ENCODE measurements around the gene LAMA3. TPM values are rescaled to one million over a fixed set of nuclear protein-coding genes. Genes with fewer than 3 reads are reported as not detected.

LAMA3 gene
- polyA plus RNA-seq, 1 of the 3 experiments (the other 2 are of a cell fraction) = 3.5 TPM

GRCh38 chr18:23669804-23670405 is 19.3 kb upstream of the LAMA3 start:
- H3F3A ChIP-seq (replicated peaks; ENCODE audit: insufficient read depth) = no peaks in the 10 kb centered on the region
- no peaks in the 10 kb centered on the region for H3K36me3 ChIP-seq (replicated peaks in 1 of 2; ENCODE audit: control insufficient read depth in 1 of 2, insufficient read depth in 2 of 2, low read length in 1 of 2)
- H3K4me3 ChIP-seq (ENCODE audit: low read depth in 2 of 2, low read length in 1 of 2) = no peak overlapping the region
- H3K4me1 ChIP-seq (ENCODE audit: control insufficient read depth in 1 of 2, insufficient read depth in 2 of 2, low read depth in 1 of 2, low read length in 1 of 2) = no peaks in the 10 kb centered on the region; a peak in 1 of 4 replicates
- CTCF ChIA-PET = interaction anchor here (0.7 to 1.0 kb wide), 2 partner anchors 33 to 48 kb away, joined by 3 to 4 read pairs; no protein-coding TSS in a partner anchor
- DNase-seq = no peak
- H3K9me2 ChIP-seq = no peaks in the 10 kb centered on the region
- no peak overlapping the region for H3K9ac ChIP-seq
- H2AFZ ChIP-seq (ENCODE audit: low read depth) = no peak overlapping the region
- no peaks in the 10 kb centered on the region for H4K20me1 ChIP-seq (ENCODE audit: insufficient read depth)
- H3K79me2 ChIP-seq (ENCODE audit: insufficient read depth) = no peaks in the 10 kb centered on the region
- no peaks in the 10 kb centered on the region for H3K9me3 ChIP-seq
- H3K27me3 ChIP-seq (ENCODE audit: insufficient read depth) = no peaks in the 10 kb centered on the region; the same call in 1 of the 2 replicates
- H3K27ac ChIP-seq (ENCODE audit: low read depth in 2 of 2, low read length in 1 of 2) = no peak overlapping the region
- POLR2A ChIA-PET = no interaction called here
- 94% methylated on average over 4 of the region's 4 CpGs for WGBS (ENCODE audit: low lambda C conversion rate)
- TF ChIP-seq JUND (IDR thresholded peaks at IDR 0.05) (no peak), PBX3 (IDR thresholded peaks at IDR 0.05) (no peak), CHD2 (IDR thresholded peaks at IDR 0.05; ENCODE audit: low read length, partially characterized antibody) (no peak), MEF2A (IDR thresholded peaks at IDR 0.05; ENCODE audit: borderline replicate concordance, low read depth) (no peak), CTCF (IDR thresholded peaks at IDR 0.05) (no peak), GATA2 (CRISPR knock-in tag; IDR thresholded peaks at IDR 0.05) (no peak), TEAD4 (IDR thresholded peaks at IDR 0.05; ENCODE audit: borderline replicate concordance, insufficient read depth) (no peak)
- no peak overlapping the region for H3K4me2 ChIP-seq

- no peak overlapping the region for H3K4me3 ChIP-seq (ENCODE audit: low read depth in 2 of 2, low read length in 1 of 2)
- H3K27me3 ChIP-seq (ENCODE audit: insufficient read depth) = no peaks in the 10 kb centered on the region; the same call in 1 of the 2 replicates
- no peak overlapping the region for H3K9ac ChIP-seq
- H3K4me1 ChIP-seq (ENCODE audit: control insufficient read depth in 1 of 2, insufficient read depth in 2 of 2, low read depth in 1 of 2, low read length in 1 of 2) = no peaks in the 10 kb centered on the region; a peak in 1 of 4 replicates
- WGBS (ENCODE audit: low lambda C conversion rate) = 91% methylated on average over 1 of the region's 1 CpG
- no peak overlapping the region for H3K27ac ChIP-seq (ENCODE audit: low read depth in 2 of 2, low read length in 1 of 2)
- H3K36me3 ChIP-seq (replicated peaks in 1 of 2; ENCODE audit: control insufficient read depth in 1 of 2, insufficient read depth in 2 of 2, low read length in 1 of 2) = no peaks in the 10 kb centered on the region
- no peaks in the 10 kb centered on the region for H3K9me3 ChIP-seq
- H3K9me2 ChIP-seq = no peaks in the 10 kb centered on the region
- no peak overlapping the region for H3K4me2 ChIP-seq
- H3K79me2 ChIP-seq (ENCODE audit: insufficient read depth) = no peaks in the 10 kb centered on the region
- ChIA-PET POLR2A (no interaction called here), CTCF (interaction anchor here (0.7 to 0.9 kb wide), 6 partner anchors 8 to 155 kb away, joined by 3 to 4 read pairs (median 4); no protein-coding TSS in a partner anchor)
- DNase-seq = no peak
- H2AFZ ChIP-seq (ENCODE audit: low read depth) = no peak overlapping the region
- no peaks in the 10 kb centered on the region for H3F3A ChIP-seq (replicated peaks; ENCODE audit: insufficient read depth)
- TF ChIP-seq TEAD4 (IDR thresholded peaks at IDR 0.05; ENCODE audit: borderline replicate concordance, insufficient read depth) (no peak), REST (IDR thresholded peaks at IDR 0.05; ENCODE audit: low read depth, low read length) (no peak), RCOR1 (IDR thresholded peaks at IDR 0.05; ENCODE audit: low read length) (no peak), RAD21 (IDR thresholded peaks at IDR 0.05; ENCODE audit: low read length) (no peak), FOSL2 (IDR thresholded peaks at IDR 0.05; ENCODE audit: borderline replicate concordance, low read depth) (no peak), SIN3A (IDR thresholded peaks at IDR 0.05; ENCODE audit: borderline replicate concordance, low read depth, low read length) (no peak), NFIC (IDR thresholded peaks at IDR 0.05; ENCODE audit: borderline replicate concordance) (no peak), RXRA (IDR thresholded peaks at IDR 0.05; ENCODE audit: borderline replicate concordance, low read depth) (no peak), ELF1 (IDR thresholded peaks at IDR 0.05) (no peak)
- no peaks in the 10 kb centered on the region for H4K20me1 ChIP-seq (ENCODE audit: insufficient read depth)
These were observed 17.7 kb upstream of the LAMA3 start for GRCh38 chr18:23671564-23671963.

Measured in SK-N-SH (cell line).